AG10803 (cell line): Measurements from ENCODE around the gene NAALADL2.
"Not testable (repeated sequence)": the region's sequence is repeated elsewhere in the genome, so short reads cannot be mapped to it uniquely, and the experiment has no call there.

Experiments
- DNase-seq: peaks from one replicate; pipeline ENCODE4 v3.0.0; 2010; ENCODE audit warnings: low read depth
- H3K4me3 ChIP-seq: 2 replicates; pipeline ENCODE4 v1.5.1; 2011; ENCODE audit warnings: mild to moderate bottlenecking, low read length, control low read depth
- CTCF ChIP-seq: conservative IDR thresholded peaks from 2 replicates; pipeline ENCODE4 v1.5.1; 2011; ENCODE audit warnings: mild to moderate bottlenecking, low read length, control low read depth, inconsistent platforms

The NAALADL2 gene

GRCh38 chr3:175269394-175269793 lies 410.3 kb downstream of the NAALADL2 start:
- H3K4me3 ChIP-seq = no peak overlapping the region
- no peak for DNase-seq
- TF ChIP-seq CTCF = no peak

- no peak overlapping the region for H3K4me3 ChIP-seq
- DNase-seq = no peak
- no peak for TF ChIP-seq CTCF
Measured at GRCh38 chr3:175270198-175270837, 411.2 kb downstream of the NAALADL2 start.

- TF ChIP-seq CTCF = no peak
- no peak overlapping the region for H3K4me3 ChIP-seq
- no peak for DNase-seq
Measured at GRCh38 chr3:175270866-175271265, 411.7 kb downstream of the NAALADL2 start.

- not testable (repeated sequence) for H3K4me3 ChIP-seq, DNase-seq
Measured at GRCh38 chr3:175271465-175271864, 412.3 kb downstream of the NAALADL2 start.

GRCh38 chr3:175272392-175272791 lies 413.3 kb downstream of the NAALADL2 start:
- no peak overlapping the region for H3K4me3 ChIP-seq
- TF ChIP-seq CTCF = no peak
- DNase-seq = no peak

GRCh38 chr3:175273573-175273972 lies 414.4 kb downstream of the NAALADL2 start:
- no peak for TF ChIP-seq CTCF
- H3K4me3 ChIP-seq = no peak overlapping the region
- no peak for DNase-seq

- no peak overlapping the region for H3K4me3 ChIP-seq
- TF ChIP-seq CTCF = no peak
- no peak for DNase-seq
Measured at GRCh38 chr3:175274056-175274455, 414.9 kb downstream of the NAALADL2 start.
